Activated T-helper 2 cell treated with anti-CD3 and anti-CD28 coated beads, Interferon-gamma antibody, Interleukin-2, Interleukin-4, amounts not matched to agents 10 μg/mL and 5 μg/mL and 100 μg/mL, durations not matched to agents 14 hours and 24 hours and 36 hours (primary cell): ENCODE results near the gene NCOA1. TPM values are rescaled to one million over a fixed set of nuclear protein-coding genes. Genes with fewer than 3 reads are reported as not detected.
A peak's percentile ranks its signal among the peaks of the same experiment; 100 is the strongest.
"Not testable (repeated sequence)": the region's sequence is repeated elsewhere in the genome, so short reads cannot be mapped to it uniquely, and the experiment has no call there.

ENCODE experiments used
- DNase-seq: peaks from one replicate; pipeline ENCODE4 v3.0.0; 2021; ENCODE audit warnings: low spot score
- H3K27ac Mint-ChIP-seq: one replicate; pipeline ENCODE4 v1.8.0; 2021; ENCODE audit warnings: mixed read lengths
- H3K27me3 Mint-ChIP-seq: one replicate; pipeline ENCODE4 v1.8.0; 2021; ENCODE audit warnings: low read depth, mixed read lengths
- H3K36me3 Mint-ChIP-seq: one replicate; pipeline ENCODE4 v1.8.0; 2021; ENCODE audit warnings: low read depth, mixed read lengths
- H3K4me1 Mint-ChIP-seq: one replicate; pipeline ENCODE4 v1.8.0; 2021; ENCODE audit warnings: low read depth, mixed read lengths
- H3K4me3 Mint-ChIP-seq: one replicate; pipeline ENCODE4 v1.8.0; 2021; ENCODE audit warnings: low read depth, mild to moderate bottlenecking, moderate library complexity, mixed read lengths
- H3K9me3 Mint-ChIP-seq: one replicate; pipeline ENCODE4 v1.8.0; 2021; ENCODE audit warnings: mixed read lengths
- intact Hi-C: fragments of 100-400 bp; cut with micrococcal nuclease; formaldehyde crosslinking; loops from one replicate; pipeline ENCODE4 v1.15.1; 2023
- total RNA-seq: library from RNA; stranded (reverse); gene quantifications from 2 replicates; pipeline ENCODE4 v1.2.3, GENCODE V29; 2022

The NCOA1 gene
- total RNA-seq, 1 donor from 2014 or later: 28.3 TPM

GRCh38 chr2:24579053-24579803 is 88.2 kb downstream of the NCOA1 start:
- no peaks in the 10 kb centered on the region for H3K27me3 Mint-ChIP-seq
- H3K27ac Mint-ChIP-seq: peak overlapping the region; percentile 73
- H3K4me1 Mint-ChIP-seq: peaks cover 67% of the 10 kb centered on the region
- intact Hi-C loops: loop anchor here (5.0 to 10.0 kb wide), 3 partner anchors 72 to 248 kb away; no protein-coding TSS in a partner anchor
- H3K36me3 Mint-ChIP-seq: peaks cover 47% of the 10 kb centered on the region
- peaks cover 14% of the 10 kb centered on the region for H3K9me3 Mint-ChIP-seq
- H3K4me3 Mint-ChIP-seq: no peak overlapping the region
- no peak for DNase-seq

GRCh38 chr2:24580561-24580960 is 89.5 kb downstream of the NCOA1 start:
- H3K4me3 Mint-ChIP-seq: no peak overlapping the region
- H3K36me3 Mint-ChIP-seq: peaks cover 42% of the 10 kb centered on the region
- H3K27ac Mint-ChIP-seq: peak overlapping the region; percentile 73
- intact Hi-C loops: no loop called here
- H3K9me3 Mint-ChIP-seq: peaks cover 14% of the 10 kb centered on the region
- H3K27me3 Mint-ChIP-seq: no peaks in the 10 kb centered on the region
- DNase-seq: no peak
- peaks cover 65% of the 10 kb centered on the region for H3K4me1 Mint-ChIP-seq

GRCh38 chr2:24581971-24582370 is 90.9 kb downstream of the NCOA1 start:
- H3K36me3 Mint-ChIP-seq: peaks cover 41% of the 10 kb centered on the region
- H3K27me3 Mint-ChIP-seq, intact Hi-C loops, DNase-seq, H3K4me3 Mint-ChIP-seq, H3K27ac Mint-ChIP-seq: not testable (repeated sequence)
- peaks cover 60% of the 10 kb centered on the region for H3K4me1 Mint-ChIP-seq
- peaks cover 14% of the 10 kb centered on the region for H3K9me3 Mint-ChIP-seq

GRCh38 chr2:24586955-24587354 is 95.9 kb downstream of the NCOA1 start:
- intact Hi-C loops: loop anchor here (1.0 kb wide), 1 partner anchor 10 kb away; no protein-coding TSS in a partner anchor
- no peak for DNase-seq
- H3K4me1 Mint-ChIP-seq: peaks cover 31% of the 10 kb centered on the region
- peak overlapping the region; percentile 71 for H3K27ac Mint-ChIP-seq
- peaks cover 37% of the 10 kb centered on the region for H3K36me3 Mint-ChIP-seq
- no peak overlapping the region for H3K4me3 Mint-ChIP-seq
- peaks cover 7% of the 10 kb centered on the region for H3K9me3 Mint-ChIP-seq
- no peaks in the 10 kb centered on the region for H3K27me3 Mint-ChIP-seq

GRCh38 chr2:24588294-24588693 is 97.2 kb downstream of the NCOA1 start:
- no peak overlapping the region for H3K4me3 Mint-ChIP-seq
- intact Hi-C loops: no loop called here
- no peak overlapping the region for H3K27ac Mint-ChIP-seq
- peaks cover 27% of the 10 kb centered on the region for H3K36me3 Mint-ChIP-seq
- H3K9me3 Mint-ChIP-seq: no peaks in the 10 kb centered on the region
- H3K27me3 Mint-ChIP-seq: no peaks in the 10 kb centered on the region
- no peak for DNase-seq
- peaks cover 31% of the 10 kb centered on the region for H3K4me1 Mint-ChIP-seq

- intact Hi-C loops: no loop called here
- Mint-ChIP-seq H3K27me3 (no peaks in the 10 kb centered on the region), H3K27ac (no peak overlapping the region), H3K9me3 (no peaks in the 10 kb centered on the region), H3K4me1 (peaks cover 13% of the 10 kb centered on the region), H3K36me3 (peaks cover 11% of the 10 kb centered on the region), H3K4me3 (no peak overlapping the region)
- no peak for DNase-seq
Measured at GRCh38 chr2:24592441-24593100, 101.5 kb downstream of the NCOA1 start.

GRCh38 chr2:24594283-24594682 is 103.2 kb downstream of the NCOA1 start:
- H3K4me3 Mint-ChIP-seq: no peak overlapping the region
- peaks cover 2% of the 10 kb centered on the region for H3K36me3 Mint-ChIP-seq
- no peaks in the 10 kb centered on the region for H3K27me3 Mint-ChIP-seq
- intact Hi-C loops: no loop called here
- H3K27ac Mint-ChIP-seq: no peak overlapping the region
- H3K9me3 Mint-ChIP-seq: no peaks in the 10 kb centered on the region
- no peak for DNase-seq
- H3K4me1 Mint-ChIP-seq: peaks cover 7% of the 10 kb centered on the region

GRCh38 chr2:24597181-24597870 is 106.3 kb downstream of the NCOA1 start:
- no peak overlapping the region for H3K27ac Mint-ChIP-seq
- H3K27me3 Mint-ChIP-seq: no peaks in the 10 kb centered on the region
- no peaks in the 10 kb centered on the region for H3K9me3 Mint-ChIP-seq
- intact Hi-C loops: no loop called here
- peaks cover 2% of the 10 kb centered on the region for H3K4me1 Mint-ChIP-seq
- H3K4me3 Mint-ChIP-seq: no peak overlapping the region
- H3K36me3 Mint-ChIP-seq: no peaks in the 10 kb centered on the region
- DNase-seq: no peak

- H3K4me3 Mint-ChIP-seq, H3K27ac Mint-ChIP-seq, H3K4me1 Mint-ChIP-seq, H3K27me3 Mint-ChIP-seq, intact Hi-C loops, H3K36me3 Mint-ChIP-seq, H3K9me3 Mint-ChIP-seq, DNase-seq: not testable (repeated sequence)
Measured at GRCh38 chr2:24600140-24600539, 109.1 kb downstream of the NCOA1 start.

GRCh38 chr2:24611631-24612030 is 120.6 kb downstream of the NCOA1 start:
- Mint-ChIP-seq H3K9me3 (no peaks in the 10 kb centered on the region), H3K27me3 (no peaks in the 10 kb centered on the region), H3K4me3 (no peak overlapping the region), H3K4me1 (peaks cover 12% of the 10 kb centered on the region), H3K36me3 (no peaks in the 10 kb centered on the region), H3K27ac (no peak overlapping the region)
- DNase-seq: no peak
- intact Hi-C loops: loop anchor here (5.0 to 10.0 kb wide), 2 partner anchors 183 to 216 kb away; partner anchors contain the start of genes CENPO and PTRHD1

- intact Hi-C loops: loop anchor here (5.0 to 10.0 kb wide), 2 partner anchors 182 to 214 kb away; partner anchors contain the start of genes CENPO and PTRHD1
- no peaks in the 10 kb centered on the region for H3K27me3 Mint-ChIP-seq
- no peak overlapping the region for H3K4me3 Mint-ChIP-seq
- no peaks in the 10 kb centered on the region for H3K36me3 Mint-ChIP-seq
- peaks cover 12% of the 10 kb centered on the region for H3K4me1 Mint-ChIP-seq
- H3K9me3 Mint-ChIP-seq: no peaks in the 10 kb centered on the region
- peak; percentile 30 for DNase-seq
- H3K27ac Mint-ChIP-seq: peak overlapping the region; percentile 76
Measured at GRCh38 chr2:24613154-24613814, 122.2 kb downstream of the NCOA1 start.

GRCh38 chr2:24616616-24617015 is 125.6 kb downstream of the NCOA1 start:
- Mint-ChIP-seq H3K36me3 (no peaks in the 10 kb centered on the region), H3K27me3 (no peaks in the 10 kb centered on the region), H3K9me3 (no peaks in the 10 kb centered on the region), H3K27ac (no peak overlapping the region), H3K4me3 (no peak overlapping the region), H3K4me1 (peaks cover 10% of the 10 kb centered on the region)
- DNase-seq: no peak
- intact Hi-C loops: loop anchor here (10.0 kb wide), 1 partner anchor 178 kb away; the partner anchor contains the start of genes CENPO and PTRHD1
